ENCODE measurements around the gene ANKRD39. TPM values are rescaled to one million over a fixed set of nuclear protein-coding genes. Genes with fewer than 3 reads are reported as not detected.

ANKRD39 gene
- total and polyA plus RNA-seq, 9 of the 15 experiments (the other 6 are each of a cell fraction or from before 2014, with no cell fraction given), result 8.2 to 33.1 (median 23.8) TPM

DNA sequence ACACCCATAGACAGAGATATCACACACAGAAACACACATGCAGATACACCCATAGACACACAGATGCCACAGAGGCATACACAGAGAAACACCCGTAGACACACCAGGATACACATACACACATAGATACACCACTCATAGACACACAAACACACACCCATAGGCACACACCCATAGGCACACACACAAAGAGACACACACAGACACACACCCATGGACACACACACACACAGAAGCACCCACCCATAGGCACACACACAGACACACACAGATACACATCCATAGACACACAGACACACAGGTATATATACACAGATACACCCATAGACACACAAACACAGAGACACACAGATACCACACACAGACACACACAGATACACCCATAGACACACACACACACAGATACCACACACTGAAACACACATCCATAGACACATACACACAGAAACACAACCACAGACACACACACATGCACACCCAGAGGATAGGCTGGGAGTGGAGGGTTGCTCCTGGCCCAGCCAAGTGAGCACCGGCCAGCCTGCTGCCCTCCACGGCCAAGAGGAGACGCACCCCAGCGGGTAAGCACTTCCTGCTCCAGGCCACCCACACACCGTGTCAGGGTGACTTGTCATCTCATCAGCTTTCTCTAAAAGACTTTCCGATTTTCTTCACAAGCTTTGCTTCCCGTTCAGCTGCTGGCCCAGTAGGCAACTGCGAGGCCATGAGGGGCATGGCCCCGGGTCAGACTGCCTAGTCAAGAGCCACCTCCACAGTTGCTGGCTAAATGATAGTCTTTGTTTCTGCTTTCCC, 55.8 kb downstream of the ANKRD39 start:
- FAIRE-seq (peak; percentile 88), ATAC-seq (no peak; the same call in 2 of the 3 replicates), DNase-seq (ENCODE audit: extremely low read depth in 1 of 4, low spot score in 3 of 4) (no peak)
- ChIA-PET CTCF (ENCODE audit: low intra/inter-chr PET ratio) (no interaction called here), POLR2A (interaction anchor here (0.6 to 2.0 kb wide), 3 partner anchors 10 to 265 kb away, joined by 3 to 4 read pairs (median 3); partner anchors contain the start of gene ARID5A)
- Histone ChIP-seq H3K27ac (ENCODE audit: extremely low read depth, low read depth, low read length) (no peak overlapping the region; the same call in 2 of the 3 replicates), H3K36me3 (ENCODE audit: control insufficient read depth, insufficient read depth, low read length) (peaks cover 25% of the 10 kb centered on the region; the same call in 2 of the 3 replicates), H3K9me1 (ENCODE audit: control insufficient read depth, insufficient read depth, low read length) (no peaks in the 10 kb centered on the region), H3K9me3 (replicated peaks; ENCODE audit: control insufficient read depth, insufficient read depth, low read depth, low read length) (no peaks in the 10 kb centered on the region), H3K4me1 (replicated peaks in 1 of 2; ENCODE audit: control insufficient read depth in 2 of 2, insufficient read depth in 2 of 2, low read length in 2 of 2) (peaks cover 0 to 10% of the 10 kb centered on the region in 2 experiments; a peak in 2 of 5 replicates), H2AFZ (ENCODE audit: low read depth, low read length) (no peak overlapping the region), H3K4me2 (ENCODE audit: insufficient read depth, low read length) (no peak overlapping the region), H3K27me3 (ENCODE audit: control insufficient read depth in 2 of 2, insufficient read depth in 2 of 2, low read length in 2 of 2) (no peaks in the 10 kb centered on the region), H4K20me1 (replicated peaks; ENCODE audit: control insufficient read depth, insufficient read depth, low read length) (no peaks in the 10 kb centered on the region), H3K9ac (ENCODE audit: insufficient read depth in 1 of 2, low read depth in 2 of 2, low read length in 2 of 2) (no peak overlapping the region; a peak in 1 of 4 replicates), H3K79me2 (ENCODE audit: control insufficient read depth, insufficient read depth, low read length) (no peaks in the 10 kb centered on the region), H3K4me3 (no peak overlapping the region)
- BruUV-seq (replicated peaks), result TSS peak; percentile 21
- in situ Hi-C loops (cut with MboI), result no loop called here
- TF ChIP-seq SMARCA5 (IDR thresholded peaks at IDR 0.05), result peak; percentile 24; the same call in 1 of the 2 replicates
- peak; percentile 49 for TF ChIP-seq PHF20 (IDR thresholded peaks at IDR 0.05; ENCODE audit: partially characterized antibody)
- TF ChIP-seq, protein P1, sequence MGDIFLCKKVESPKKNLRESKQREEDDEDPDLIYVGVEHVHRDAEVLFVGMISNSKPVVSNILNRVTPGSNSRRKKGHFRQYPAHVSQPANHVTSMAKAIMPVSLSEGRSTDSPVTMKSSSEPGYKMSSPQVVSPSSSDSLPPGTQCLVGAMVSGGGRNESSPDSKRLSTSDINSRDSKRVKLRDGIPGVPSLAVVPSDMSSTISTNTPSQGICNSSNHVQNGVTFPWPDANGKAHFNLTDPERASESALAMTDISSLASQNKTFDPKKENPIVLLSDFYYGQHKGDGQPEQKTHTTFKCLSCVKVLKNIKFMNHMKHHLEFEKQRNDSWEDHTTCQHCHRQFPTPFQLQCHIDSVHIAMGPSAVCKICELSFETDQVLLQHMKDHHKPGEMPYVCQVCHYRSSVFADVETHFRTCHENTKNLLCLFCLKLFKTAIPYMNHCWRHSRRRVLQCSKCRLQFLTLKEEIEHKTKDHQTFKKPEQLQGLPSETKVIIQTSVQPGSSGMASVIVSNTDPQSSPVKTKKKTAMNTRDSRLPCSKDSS (IDR thresholded peaks at IDR 0.05; ENCODE audit: low read depth, partially characterized antibody), result peak; percentile 9
- TF ChIP-seq ZNF695 (CRISPR knock-in tag; IDR thresholded peaks at IDR 0.05), result no peak
- peak; percentile 62 for TF ChIP-seq EGR1 (conservative IDR thresholded peaks at IDR 0.05)
- peak; percentile 58; the same call in 1 of the 2 replicates for TF ChIP-seq TSC22D4 (tag; IDR thresholded peaks at IDR 0.05)
- TF ChIP-seq PHF21A (IDR thresholded peaks at IDR 0.05; ENCODE audit: borderline replicate concordance, low read depth), result 0 out of 2 replicates have a peak, but pooled peaks have one; percentile 8
- 0 out of 2 replicates have a peak, but pooled peaks have one; percentile 14 for TF ChIP-seq OTX1 (CRISPR knock-in tag; IDR thresholded peaks at IDR 0.05)
- TF ChIP-seq, protein P2, sequence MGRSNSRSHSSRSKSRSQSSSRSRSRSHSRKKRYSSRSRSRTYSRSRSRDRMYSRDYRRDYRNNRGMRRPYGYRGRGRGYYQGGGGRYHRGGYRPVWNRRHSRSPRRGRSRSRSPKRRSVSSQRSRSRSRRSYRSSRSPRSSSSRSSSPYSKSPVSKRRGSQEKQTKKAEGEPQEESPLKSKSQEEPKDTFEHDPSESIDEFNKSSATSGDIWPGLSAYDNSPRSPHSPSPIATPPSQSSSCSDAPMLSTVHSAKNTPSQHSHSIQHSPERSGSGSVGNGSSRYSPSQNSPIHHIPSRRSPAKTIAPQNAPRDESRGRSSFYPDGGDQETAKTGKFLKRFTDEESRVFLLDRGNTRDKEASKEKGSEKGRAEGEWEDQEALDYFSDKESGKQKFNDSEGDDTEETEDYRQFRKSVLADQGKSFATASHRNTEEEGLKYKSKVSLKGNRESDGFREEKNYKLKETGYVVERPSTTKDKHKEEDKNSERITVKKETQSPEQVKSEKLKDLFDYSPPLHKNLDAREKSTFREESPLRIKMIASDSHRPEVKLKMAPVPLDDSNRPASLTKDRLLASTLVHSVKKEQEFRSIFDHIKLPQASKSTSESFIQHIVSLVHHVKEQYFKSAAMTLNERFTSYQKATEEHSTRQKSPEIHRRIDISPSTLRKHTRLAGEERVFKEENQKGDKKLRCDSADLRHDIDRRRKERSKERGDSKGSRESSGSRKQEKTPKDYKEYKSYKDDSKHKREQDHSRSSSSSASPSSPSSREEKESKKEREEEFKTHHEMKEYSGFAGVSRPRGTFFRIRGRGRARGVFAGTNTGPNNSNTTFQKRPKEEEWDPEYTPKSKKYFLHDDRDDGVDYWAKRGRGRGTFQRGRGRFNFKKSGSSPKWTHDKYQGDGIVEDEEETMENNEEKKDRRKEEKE (IDR thresholded peaks at IDR 0.05; ENCODE audit: borderline replicate concordance in 1 of 2, control insufficient read depth in 1 of 2, low read depth in 2 of 2, low read length in 1 of 2), result 0 out of 4 replicates have a peak, but pooled peaks of 1 of the 2 experiments have one; percentile 50
- no peak for TF ChIP-seq NFATC3 (IDR thresholded peaks at IDR 0.05)
- WGBS (ENCODE audit: insufficient coverage, low coverage, missing lambda C conversion rate), result 75% methylated on average over 10 of the region's 10 CpGs
- intact Hi-C loops (cut with micrococcal nuclease), result loop anchor here (10.0 kb wide), 1 partner anchor 247 kb away; no protein-coding TSS in a partner anchor

Measured in K562 (cell line).